ENCODE measurements around the gene XPO6. TPM values are rescaled to one million over a fixed set of nuclear protein-coding genes. Genes with fewer than 3 reads are reported as not detected.

XPO6 gene
- total and polyA plus RNA-seq, 5 experiments from 2014 or later: 90.2 to 470 (median 109) TPM

Other genes with a start within 250 kb of the XPO6 start
- not detected for gene GSG1L, start 148.3 kb downstream of the XPO6 start, total RNA-seq
- not detected for gene GSG1L, start 148.3 kb downstream of the XPO6 start, polyA plus RNA-seq
- 10 to 100 TPM; 20.6 to 21.3 TPM for gene SBK1, start 80.6 kb upstream of the XPO6 start, total RNA-seq
- gene SBK1, start 80.6 kb upstream of the XPO6 start, polyA plus RNA-seq: 10 to 100 TPM in 1 of 3 donors, 1 to 10 TPM in 2; 5.7 to 19.9 (median 7.4) TPM
- gene NPIPB6, start 151.5 kb upstream of the XPO6 start, total RNA-seq: 1 to 10 TPM; 6.1 to 6.9 TPM
- under 1 TPM in 1 of 3 donors, not detected in 2; 0.35 TPM for gene NPIPB6, start 151.5 kb upstream of the XPO6 start, polyA plus RNA-seq
- gene EIF3CL, start 191.9 kb upstream of the XPO6 start, total RNA-seq: 10 to 100 TPM; 17.5 to 19.0 TPM
- gene EIF3CL, start 191.9 kb upstream of the XPO6 start, polyA plus RNA-seq: 10 to 100 TPM; 24.1 to 46.0 (median 29.7) TPM

Measured in naive thymus-derived CD8-positive, alpha-beta T cell (primary cell).